CD14-positive monocyte (primary cell): ENCODE measurements around the gene KISS1. TPM values are rescaled to one million over a fixed set of nuclear protein-coding genes. Genes with fewer than 3 reads are reported as not detected.

Experiments used
- DNase-seq, 3 donors: peaks; one replicate each; pipeline ENCODE4 v3.0.0-alpha.2; 2011 to 2022
- H2AFZ ChIP-seq: 2 replicates; pipeline ENCODE4 v1.6.0; 2012; ENCODE audit warnings: mild to moderate bottlenecking, low read depth, low read length, inconsistent platforms; ENCODE audit not compliant: insufficient read depth, poor library complexity, severe bottlenecking
- H3K27ac ChIP-seq, 2 donors: 1 replicate in 1 of 2; 2 replicates in 1 of 2; pipeline ENCODE4 v1.5.1; 2012 to 2013; ENCODE audit warnings: low read length in 2 of 2, control low read depth in 1 of 2, inconsistent platforms in 1 of 2, low read depth in 1 of 2, mild to moderate bottlenecking in 1 of 2
- H3K27me3 ChIP-seq, 2 donors: one replicate each; pipeline versions ENCODE4 v1.6.0 to v1.6.1; 2011 to 2013; ENCODE audit warnings: low read length in 2 of 2; ENCODE audit not compliant: control insufficient read depth in 2 of 2, insufficient read depth in 2 of 2
- H3K36me3 ChIP-seq, 2 donors: replicated peaks in 1 of 2; 1 replicate in 1 of 2; 2 replicates in 1 of 2; pipeline versions ENCODE4 v1.5.1 to v1.6.1; 2012 to 2013; ENCODE audit warnings: low read length in 2 of 2, control low read depth in 1 of 2, inconsistent platforms in 1 of 2, mild to moderate bottlenecking in 1 of 2; ENCODE audit not compliant: insufficient read depth in 2 of 2, control insufficient read depth in 1 of 2
- H3K4me1 ChIP-seq, 2 donors: 1 replicate in 1 of 2; 2 replicates in 1 of 2; pipeline versions ENCODE4 v1.5.1 to v1.6.1; 2012 to 2013; ENCODE audit warnings: low read length in 2 of 2, control low read depth in 1 of 2, inconsistent platforms in 1 of 2, mild to moderate bottlenecking in 1 of 2, moderate library complexity in 1 of 2; ENCODE audit not compliant: insufficient read depth in 2 of 2, control insufficient read depth in 1 of 2
- H3K4me2 ChIP-seq: replicated peaks from 2 replicates; pipeline ENCODE3; 2012; ENCODE audit warnings: low read length, moderate library complexity, mild to moderate bottlenecking; ENCODE audit not compliant: poor library complexity, severe bottlenecking; ENCODE audit errors: extremely low read depth
- H3K4me3 ChIP-seq, 3 experiments: fragments of 200-600 bp in 1 of 3; sonication (generic) in 1 of 3; replicated peaks in 1 of 3; 1 replicate in 2 of 3; 2 replicates in 1 of 3; pipeline ENCODE4 v1.5.1; 2011 to 2013; ENCODE audit warnings: low read length in 3 of 3, mild to moderate bottlenecking in 3 of 3, control low read depth in 2 of 3, low read depth in 2 of 3, inconsistent platforms in 1 of 3, moderate library complexity in 1 of 3
- H3K79me2 ChIP-seq: 2 replicates; pipeline ENCODE4 v1.6.0; 2012; ENCODE audit warnings: mild to moderate bottlenecking, control low read depth, inconsistent platforms, low read length, moderate library complexity; ENCODE audit not compliant: insufficient read depth
- H3K9ac ChIP-seq: 2 replicates; pipeline ENCODE4 v1.6.0; 2017; ENCODE audit warnings: low read length, mild to moderate bottlenecking; ENCODE audit not compliant: insufficient read depth, poor library complexity, severe bottlenecking
- H3K9me3 ChIP-seq, 2 donors: replicated peaks in 1 of 2; 1 replicate in 1 of 2; 2 replicates in 1 of 2; pipeline versions ENCODE4 v1.5.1 to v1.6.1; 2012 to 2013; ENCODE audit warnings: low read length in 2 of 2, control low read depth in 1 of 2; ENCODE audit not compliant: control insufficient read depth in 1 of 2, insufficient read depth in 1 of 2
- H4K20me1 ChIP-seq: 2 replicates; pipeline ENCODE4 v1.6.0; 2012; ENCODE audit warnings: mild to moderate bottlenecking, low read length, control low read depth, moderate library complexity; ENCODE audit not compliant: insufficient read depth
- H3K27ac Mint-ChIP-seq, 7 donors: one replicate each; pipeline ENCODE4 v1.8.0; 2020; ENCODE audit warnings: mild to moderate bottlenecking in 7 of 7, mixed read lengths in 7 of 7, moderate library complexity in 6 of 7, inconsistent platforms in 2 of 7
- H3K27me3 Mint-ChIP-seq, 3 donors: one replicate each; pipeline ENCODE4 v1.8.0; 2021 to 2022; ENCODE audit warnings: low read depth in 3 of 3, mild to moderate bottlenecking in 3 of 3, mixed read lengths in 3 of 3, moderate library complexity in 3 of 3, inconsistent platforms in 1 of 3
- H3K36me3 Mint-ChIP-seq, 2 donors: one replicate each; pipeline ENCODE4 v1.8.0; 2020; ENCODE audit warnings: mixed read lengths in 2 of 2, inconsistent platforms in 1 of 2, mild to moderate bottlenecking in 1 of 2
- H3K4me1 Mint-ChIP-seq: one replicate; pipeline ENCODE4 v1.8.0; 2020; ENCODE audit warnings: mild to moderate bottlenecking, mixed read lengths
- H3K4me3 Mint-ChIP-seq, 2 donors: one replicate each; pipeline ENCODE4 v1.8.0; 2020; ENCODE audit warnings: mild to moderate bottlenecking in 2 of 2, mixed read lengths in 2 of 2, moderate library complexity in 1 of 2
- H3K9me3 Mint-ChIP-seq, 7 donors: one replicate each; pipeline ENCODE4 v1.8.0; 2020 to 2022; ENCODE audit warnings: mixed read lengths in 7 of 7, mild to moderate bottlenecking in 6 of 7, moderate library complexity in 6 of 7, inconsistent platforms in 2 of 7
- CTCF ChIP-seq: fragments of 200-600 bp; IDR thresholded peaks from one replicate; pipeline ENCODE4 v1.8.0; 2022; ENCODE audit warnings: antibody characterized with exemption, mild to moderate bottlenecking
- WGBS: methylation state at CpG from one replicate; pipeline ENCODE4 v1.1.5; 2013; ENCODE audit warnings: missing lambda C conversion rate; ENCODE audit not compliant: insufficient coverage; 5-methylcytosine and 5-hydroxymethylcytosine counted together
- intact Hi-C, 2 donors: fragments of 100-400 bp; cut with micrococcal nuclease; formaldehyde crosslinking; loops; one replicate each; pipeline versions ENCODE4 v1.15.0 to v1.15.1; 2023
- polyA plus RNA-seq, 3 donors: library from polyadenylated mRNA; depleted of rRNA in 1 of 3; unstranded in 2 of 3; stranded (reverse) in 1 of 3; fragments of 300-500 nt in 2 of 3; fragments of >200 nt in 1 of 3; fragmentation: Illumina TruSeq in 2 of 3; gene quantifications; 1 replicate in 2 of 3; 2 replicates in 1 of 3; pipeline ENCODE4 v1.2.3, GENCODE V29; 2012 to 2021

The KISS1 gene
- polyA plus RNA-seq, 3 donors, result not detected

GRCh38 chr1:204216880-204217647, 20.8 kb upstream of the KISS1 start:
- TF ChIP-seq CTCF, result no peak
- Histone ChIP-seq H3K9ac (no peak overlapping the region), H2AFZ (no peak overlapping the region), H3K36me3 (no peaks in the 10 kb centered on the region), H3K4me3 (no peak overlapping the region), H3K27me3 (peaks cover 0 to 5% of the 10 kb centered on the region in 2 donors), H3K27ac (no peak overlapping the region), H4K20me1 (no peaks in the 10 kb centered on the region), H3K79me2 (no peaks in the 10 kb centered on the region), H3K9me3 (no peaks in the 10 kb centered on the region), H3K4me2 (no peak overlapping the region), H3K4me1 (peaks cover 7 to 8% of the 10 kb centered on the region in 2 donors)
- H3K9me3 Mint-ChIP-seq, result no peaks in the 10 kb centered on the region
- H3K36me3 Mint-ChIP-seq, result no peaks in the 10 kb centered on the region
- 79% methylated on average over 5 of the region's 11 CpGs for WGBS
- peaks cover 4 to 9% (median 6%) of the 10 kb centered on the region in 3 donors for H3K27me3 Mint-ChIP-seq
- DNase-seq, result no peak
- H3K4me3 Mint-ChIP-seq, result no peak overlapping the region
- H3K4me1 Mint-ChIP-seq, result peaks cover 14% of the 10 kb centered on the region
- no peak overlapping the region for H3K27ac Mint-ChIP-seq
- intact Hi-C loops, result loop anchor here in 1 of 2 donors (5.0 kb wide), 1 partner anchor 145 kb away; no protein-coding TSS in a partner anchor

- Histone ChIP-seq H3K9me3 (no peaks in the 10 kb centered on the region), H4K20me1 (no peaks in the 10 kb centered on the region), H3K4me1 (peaks cover 7 to 8% of the 10 kb centered on the region in 2 donors), H2AFZ (no peak overlapping the region), H3K36me3 (no peaks in the 10 kb centered on the region), H3K27me3 (peaks cover 0 to 5% of the 10 kb centered on the region in 2 donors), H3K27ac (no peak overlapping the region), H3K4me2 (no peak overlapping the region), H3K79me2 (no peaks in the 10 kb centered on the region), H3K4me3 (no peak overlapping the region), H3K9ac (no peak overlapping the region)
- Mint-ChIP-seq H3K27ac (no peak overlapping the region), H3K27me3 (peaks cover 4 to 8% (median 6%) of the 10 kb centered on the region in 3 donors), H3K4me1 (peaks cover 14% of the 10 kb centered on the region), H3K4me3 (no peak overlapping the region), H3K9me3 (no peaks in the 10 kb centered on the region), H3K36me3 (no peaks in the 10 kb centered on the region)
- DNase-seq, result no peak
- intact Hi-C loops, result loop anchor here in 1 of 2 donors (5.0 kb wide), 1 partner anchor 146 kb away; no protein-coding TSS in a partner anchor
- 95% methylated on average over 2 of the region's 4 CpGs for WGBS
- no peak for TF ChIP-seq CTCF
These were observed 19.9 kb upstream of the KISS1 start for GRCh38 chr1:204216236-204216635.
